Mucosa of descending colon (tissue), 3 donors: ENCODE measurements around the gene BPHL. TPM values are rescaled to one million over a fixed set of nuclear protein-coding genes. Genes with fewer than 3 reads are reported as not detected.

Experiments used
- ATAC-seq: fragments of 200-7000 bp; cut with Tn5 transposase; one replicate; pipeline ENCODE4 v1.9.1; 2020; ENCODE audit warnings: mild to moderate bottlenecking, moderate library complexity
- DNase-seq, 3 donors: peaks; one replicate each; pipeline ENCODE4 v3.0.0-alpha.2; 2020
- H3K36me3 ChIP-seq: fragments of 200-600 bp; one replicate; pipeline ENCODE4 v1.8.0; 2021; ENCODE audit warnings: low read depth, mild to moderate bottlenecking
- H3K4me1 ChIP-seq: fragments of 200-600 bp; one replicate; pipeline ENCODE4 v1.8.0; 2021; ENCODE audit warnings: low read depth, mild to moderate bottlenecking
- H3K4me3 ChIP-seq: fragments of 200-600 bp; one replicate; pipeline ENCODE4 v1.8.0; 2021; ENCODE audit warnings: mild to moderate bottlenecking
- H3K9me3 ChIP-seq: fragments of 200-600 bp; one replicate; pipeline ENCODE4 v1.8.0; 2021; ENCODE audit warnings: mild to moderate bottlenecking
- intact Hi-C, 2 donors: fragments of 100-400 bp; cut with DNase I in 1 of 2; cut with micrococcal nuclease in 1 of 2; formaldehyde crosslinking; loops; one replicate each; pipeline versions ENCODE4 v1.11.0 to v1.11.1; 2022; cut with DNase I, micrococcal nuclease
- long read RNA-seq, 2 donors: library from polyadenylated mRNA; unstranded; transcript quantifications; one replicate each; pipeline ENCODE4 v2.0.0, GENCODE V29; 2019 to 2021
- total RNA-seq, 3 donors: library from RNA; stranded (reverse); fragmentation: NEBNext Ultra II Directional in 2 of 3; extraction: Animal tissue kit (Norgen Biotek cat#: 25700) in 2 of 3; gene quantifications; one replicate each; pipeline versions ENCODE4 v1.2.1 to v1.2.4, GENCODE V29; 2021 to 2023
- TF ChIP-seq, protein P1 (sequence below): fragments of 200-600 bp; IDR thresholded peaks from one replicate; pipeline ENCODE4 v1.8.0; 2022; ENCODE audit warnings: antibody characterized with exemption, mild to moderate bottlenecking
- donor health status: DM: no; HTN: no; CAD: no; lungs with moderate emphysema.
- donor health status: DM: no; HTN: no; CAD: no.
- donor health status: DM: no; HTN: yes; CAD: no.

The BPHL gene
- total RNA-seq = 10 to 100 TPM; 17.6 to 30.7 (median 30.0) TPM
- long read RNA-seq, donor 1, transcript BPHL-203 (7 exons, 1,928 nt) = major isoform, 8 of 12 reads
- long read RNA-seq, donor 1, partial matches to known transcripts = 0 of 12 reads
- long read RNA-seq, donor 1, other reads (novel, unspliced or antisense) = 4 of 12 reads
- long read RNA-seq, donor 2, transcript BPHL-203 (7 exons, 1,928 nt) = major isoform, 26 of 32 reads
- long read RNA-seq, donor 2, partial matches to known transcripts = 0 of 32 reads
- long read RNA-seq, donor 2, other reads (novel, unspliced or antisense) = 2 of 32 reads

DNA sequence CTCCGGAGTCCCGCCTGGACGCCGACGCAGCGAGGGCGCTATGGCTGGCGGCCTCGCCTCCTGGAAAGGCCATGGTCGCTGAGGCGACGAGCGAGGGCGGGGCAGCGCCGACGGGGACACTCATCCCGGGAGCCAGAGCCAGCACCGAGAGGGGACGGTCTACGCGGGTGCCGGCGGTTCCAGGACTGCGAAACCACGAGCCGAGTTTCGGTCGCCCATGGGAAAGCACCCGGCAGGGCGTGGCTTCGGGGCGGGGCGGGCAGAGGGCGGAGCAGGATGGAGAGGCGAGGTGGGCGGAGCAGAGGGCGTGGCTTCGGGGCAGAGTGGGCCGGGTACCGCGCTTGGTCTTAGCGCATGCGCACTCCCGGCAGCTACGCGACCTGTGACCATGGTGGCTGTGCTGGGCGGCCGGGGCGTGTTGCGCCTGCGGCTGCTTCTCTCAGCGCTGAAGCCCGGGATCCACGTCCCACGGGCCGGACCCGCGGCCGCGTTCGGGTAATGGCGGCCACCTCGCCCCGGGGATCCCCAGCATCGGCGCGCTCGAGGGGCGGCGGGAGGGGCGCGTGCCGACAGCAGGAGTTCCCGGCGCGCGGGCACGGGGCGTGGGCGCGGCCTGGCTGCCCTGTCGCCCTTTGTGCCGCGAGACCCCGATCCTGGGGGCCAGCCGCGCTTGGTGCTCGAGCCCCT, at the start of gene BPHL:
Gene BPHL (plus strand): TSS at position 359 of the 687 bp plus-strand sequence. CDS start 30 bp downstream, at position 389.
- Histone ChIP-seq H3K9me3 (no peaks in the 10 kb centered on the region), H3K36me3 (peaks cover under 1% of the 10 kb centered on the region), H3K4me1 (peaks cover 12% of the 10 kb centered on the region), H3K4me3 (peak within 1 kb of the TSS; percentile 42)
- ATAC-seq = peak; percentile 99
- TF ChIP-seq, protein P1, sequence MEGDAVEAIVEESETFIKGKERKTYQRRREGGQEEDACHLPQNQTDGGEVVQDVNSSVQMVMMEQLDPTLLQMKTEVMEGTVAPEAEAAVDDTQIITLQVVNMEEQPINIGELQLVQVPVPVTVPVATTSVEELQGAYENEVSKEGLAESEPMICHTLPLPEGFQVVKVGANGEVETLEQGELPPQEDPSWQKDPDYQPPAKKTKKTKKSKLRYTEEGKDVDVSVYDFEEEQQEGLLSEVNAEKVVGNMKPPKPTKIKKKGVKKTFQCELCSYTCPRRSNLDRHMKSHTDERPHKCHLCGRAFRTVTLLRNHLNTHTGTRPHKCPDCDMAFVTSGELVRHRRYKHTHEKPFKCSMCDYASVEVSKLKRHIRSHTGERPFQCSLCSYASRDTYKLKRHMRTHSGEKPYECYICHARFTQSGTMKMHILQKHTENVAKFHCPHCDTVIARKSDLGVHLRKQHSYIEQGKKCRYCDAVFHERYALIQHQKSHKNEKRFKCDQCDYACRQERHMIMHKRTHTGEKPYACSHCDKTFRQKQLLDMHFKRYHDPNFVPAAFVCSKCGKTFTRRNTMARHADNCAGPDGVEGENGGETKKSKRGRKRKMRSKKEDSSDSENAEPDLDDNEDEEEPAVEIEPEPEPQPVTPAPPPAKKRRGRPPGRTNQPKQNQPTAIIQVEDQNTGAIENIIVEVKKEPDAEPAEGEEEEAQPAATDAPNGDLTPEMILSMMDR = no peak
- intact Hi-C loops = no loop called here
- DNase-seq = peak; percentile 99 to 100 (median 99)

DNA sequence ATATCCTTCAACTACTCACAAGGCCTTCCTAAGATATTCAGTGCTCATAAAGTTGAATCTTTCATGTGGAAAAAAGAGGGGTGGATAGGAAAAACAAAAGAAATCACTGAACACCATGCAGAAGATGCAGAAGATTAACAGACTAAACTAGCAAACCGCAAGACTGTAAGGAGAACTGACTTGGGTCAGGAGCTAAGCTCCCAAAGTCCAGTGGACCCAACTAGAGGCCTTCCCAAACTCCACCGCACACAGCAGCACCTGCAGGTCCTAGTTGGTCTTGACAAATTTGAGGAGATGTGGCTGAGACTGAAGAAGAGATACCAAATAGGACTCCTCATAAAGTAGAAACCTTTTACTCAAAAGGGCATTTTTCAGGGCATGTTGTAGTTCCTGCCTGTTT, 46.9 kb upstream of the BPHL start:
- Histone ChIP-seq H3K9me3 (no peaks in the 10 kb centered on the region), H3K4me1 (peaks cover 43% of the 10 kb centered on the region), H3K4me3 (no peak overlapping the region), H3K36me3 (no peaks in the 10 kb centered on the region)
- intact Hi-C loops = no loop called here
- ATAC-seq = no peak
- TF ChIP-seq, protein P1 = no peak
- DNase-seq = no peak

DNA sequence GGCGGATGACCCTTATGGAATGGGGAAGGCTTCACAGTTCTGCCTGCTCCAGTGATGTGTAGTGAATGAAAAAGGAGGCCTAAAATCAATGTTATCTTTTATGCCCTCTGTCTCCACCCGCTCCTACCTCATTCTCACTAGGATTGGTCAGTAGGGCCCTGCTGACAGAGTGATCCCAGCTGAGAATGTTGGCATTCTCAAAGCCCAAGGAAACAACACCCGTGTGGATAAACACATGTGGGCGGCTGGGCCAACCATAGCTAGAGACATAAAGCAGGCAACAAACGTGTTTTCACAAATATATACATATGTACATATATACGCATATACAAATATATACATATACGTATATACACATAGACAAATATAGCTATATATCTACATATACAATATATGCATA, 45.7 kb upstream of the BPHL start:
- intact Hi-C loops = no loop called here
- TF ChIP-seq, protein P1 = no peak
- H3K4me1 ChIP-seq = peaks cover 35% of the 10 kb centered on the region
- H3K36me3 ChIP-seq = peaks cover 10% of the 10 kb centered on the region
- H3K4me3 ChIP-seq = no peak overlapping the region
- H3K9me3 ChIP-seq = no peaks in the 10 kb centered on the region
- ATAC-seq (no peak), DNase-seq (no peak)

DNA sequence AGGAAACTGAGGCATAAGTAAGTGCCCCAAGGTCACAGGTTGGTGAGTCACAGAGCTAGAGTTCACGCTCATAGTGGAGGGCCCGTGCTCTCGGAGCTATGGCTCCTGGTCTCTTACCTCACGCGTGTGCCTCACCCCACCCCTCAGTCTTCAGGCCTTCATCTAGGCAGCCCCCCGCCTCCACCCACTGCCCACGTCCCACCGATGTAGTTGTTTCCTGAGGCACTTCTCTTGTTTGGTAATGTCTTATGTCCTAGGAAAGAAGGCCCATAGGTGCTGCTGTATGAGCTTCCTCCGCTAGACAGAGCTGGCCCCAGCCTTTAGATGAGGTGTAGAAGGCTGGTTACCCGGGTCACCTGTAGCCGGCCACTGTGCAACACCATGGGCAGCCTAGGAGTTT, 45.1 kb upstream of the BPHL start:
- ATAC-seq (no peak), DNase-seq (no peak)
- intact Hi-C loops = no loop called here
- Histone ChIP-seq H3K9me3 (no peaks in the 10 kb centered on the region), H3K4me1 (peaks cover 35% of the 10 kb centered on the region), H3K4me3 (no peak overlapping the region), H3K36me3 (peaks cover 10% of the 10 kb centered on the region)
- TF ChIP-seq, protein P1 = no peak

DNA sequence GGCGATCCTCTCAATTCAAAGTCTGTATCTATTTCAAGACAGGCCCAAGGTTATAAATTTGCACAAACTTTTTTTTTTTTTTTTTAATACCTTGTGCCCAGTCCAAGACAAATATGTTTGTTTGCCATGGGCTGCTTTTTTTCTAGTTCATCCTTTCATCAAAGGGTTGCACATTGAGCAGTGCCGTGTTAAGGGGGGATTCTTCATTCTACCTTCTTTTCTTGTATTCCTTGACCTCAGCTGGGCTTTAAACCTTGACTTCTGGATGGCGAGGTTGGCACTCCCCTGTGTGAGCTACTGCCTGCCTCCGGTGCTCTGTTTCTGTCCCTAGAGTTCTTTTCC, 42.8 kb upstream of the BPHL start:
- DNase-seq (no peak), ATAC-seq (no peak)
- H3K9me3 ChIP-seq = no peaks in the 10 kb centered on the region
- TF ChIP-seq, protein P1 = no peak
- peaks cover 10% of the 10 kb centered on the region for H3K36me3 ChIP-seq
- no peak overlapping the region for H3K4me3 ChIP-seq
- intact Hi-C loops = no loop called here
- peaks cover 21% of the 10 kb centered on the region for H3K4me1 ChIP-seq
